GM12874 (cell line): Measurements from ENCODE around the gene PLCE1.

ENCODE experiments used
- TF ChIP-seq, protein P1 (sequence below): IDR thresholded peaks from 2 replicates; pipeline ENCODE4 v1.5.1; 2011; ENCODE audit warnings: low read depth, mild to moderate bottlenecking, control low read depth, low read length, moderate library complexity; ENCODE audit not compliant: insufficient read depth

Gene PLCE1

DNA sequence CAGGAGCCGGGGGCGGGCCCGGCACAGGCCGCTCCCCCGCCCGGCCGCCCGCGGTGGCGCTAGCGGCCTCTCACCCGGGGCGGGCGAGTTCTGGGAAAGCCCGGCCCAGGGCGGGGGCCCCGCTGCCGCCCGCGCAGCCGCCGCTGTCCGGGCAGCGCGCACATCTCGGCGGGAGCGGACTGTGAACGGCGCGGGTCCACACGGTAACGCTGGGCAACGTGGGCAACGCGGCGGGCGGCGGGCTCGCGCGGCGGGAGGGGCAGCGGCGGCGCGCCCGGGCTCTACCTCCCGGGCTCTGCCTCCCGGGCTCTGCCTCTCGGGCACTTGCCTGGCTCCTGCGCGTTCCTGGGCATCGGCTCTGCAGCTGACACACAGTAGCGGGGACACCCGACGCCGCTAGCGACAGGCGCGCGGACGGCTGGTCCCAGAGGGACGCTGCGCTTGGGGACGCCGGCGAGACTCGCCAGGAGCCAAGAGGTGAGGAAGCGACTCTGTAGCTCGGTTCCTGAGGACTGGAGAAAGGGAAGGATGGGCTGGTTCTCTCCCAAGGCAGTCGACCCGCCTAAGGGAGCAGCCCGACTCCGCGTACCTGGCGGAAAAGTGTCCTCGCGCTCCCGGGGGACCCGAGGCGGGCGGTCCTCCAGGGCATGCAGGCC is at the start of gene PLCE1:
Gene PLCE1, plus strand, starts transcription at position 150 of the 656 bp plus-strand sequence. CDS start 37,116 bp downstream, outside the sequence.
- TF ChIP-seq, protein P1, sequence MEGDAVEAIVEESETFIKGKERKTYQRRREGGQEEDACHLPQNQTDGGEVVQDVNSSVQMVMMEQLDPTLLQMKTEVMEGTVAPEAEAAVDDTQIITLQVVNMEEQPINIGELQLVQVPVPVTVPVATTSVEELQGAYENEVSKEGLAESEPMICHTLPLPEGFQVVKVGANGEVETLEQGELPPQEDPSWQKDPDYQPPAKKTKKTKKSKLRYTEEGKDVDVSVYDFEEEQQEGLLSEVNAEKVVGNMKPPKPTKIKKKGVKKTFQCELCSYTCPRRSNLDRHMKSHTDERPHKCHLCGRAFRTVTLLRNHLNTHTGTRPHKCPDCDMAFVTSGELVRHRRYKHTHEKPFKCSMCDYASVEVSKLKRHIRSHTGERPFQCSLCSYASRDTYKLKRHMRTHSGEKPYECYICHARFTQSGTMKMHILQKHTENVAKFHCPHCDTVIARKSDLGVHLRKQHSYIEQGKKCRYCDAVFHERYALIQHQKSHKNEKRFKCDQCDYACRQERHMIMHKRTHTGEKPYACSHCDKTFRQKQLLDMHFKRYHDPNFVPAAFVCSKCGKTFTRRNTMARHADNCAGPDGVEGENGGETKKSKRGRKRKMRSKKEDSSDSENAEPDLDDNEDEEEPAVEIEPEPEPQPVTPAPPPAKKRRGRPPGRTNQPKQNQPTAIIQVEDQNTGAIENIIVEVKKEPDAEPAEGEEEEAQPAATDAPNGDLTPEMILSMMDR, result no peak

DNA sequence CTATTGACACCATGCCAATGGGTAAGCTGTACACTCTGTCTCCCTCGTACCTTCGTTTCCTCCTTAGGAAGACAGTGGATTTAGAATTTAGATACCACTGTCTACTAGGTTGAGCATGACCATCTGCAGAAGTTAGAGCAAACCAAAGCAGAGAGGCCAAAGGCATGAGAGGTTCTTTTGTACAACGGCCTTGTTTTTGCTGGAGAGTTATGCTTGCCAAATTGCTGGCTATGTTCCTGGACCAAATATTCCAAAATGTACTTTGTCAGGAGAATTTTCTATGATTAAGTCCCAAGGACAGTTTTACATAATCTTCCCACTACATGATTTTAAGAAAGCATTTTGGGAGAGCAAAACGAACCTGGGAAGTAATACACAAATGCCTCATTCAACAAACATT is 47.9 kb upstream of the PLCE1 start:
- TF ChIP-seq, protein P1, result no peak

DNA sequence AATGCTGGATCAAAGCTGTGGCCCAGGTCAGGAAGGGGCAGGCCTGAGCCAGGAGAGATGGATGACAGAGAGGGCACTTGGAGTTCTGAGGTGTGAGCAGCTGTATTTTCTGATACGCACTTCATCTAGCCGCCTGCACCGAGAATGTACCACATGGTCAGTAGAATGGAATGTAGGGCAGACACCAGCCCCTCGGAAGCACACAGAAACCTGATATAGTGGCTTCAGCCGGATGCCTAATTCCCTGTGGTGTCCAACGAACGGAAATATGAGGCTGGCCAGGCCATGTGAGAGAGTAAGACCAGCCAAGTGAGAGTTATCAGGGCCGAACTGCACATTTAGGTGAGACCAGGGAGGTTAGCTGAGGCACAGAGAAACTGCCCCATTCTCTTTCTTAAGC is 46.7 kb upstream of the PLCE1 start:
- TF ChIP-seq, protein P1, result no peak

DNA sequence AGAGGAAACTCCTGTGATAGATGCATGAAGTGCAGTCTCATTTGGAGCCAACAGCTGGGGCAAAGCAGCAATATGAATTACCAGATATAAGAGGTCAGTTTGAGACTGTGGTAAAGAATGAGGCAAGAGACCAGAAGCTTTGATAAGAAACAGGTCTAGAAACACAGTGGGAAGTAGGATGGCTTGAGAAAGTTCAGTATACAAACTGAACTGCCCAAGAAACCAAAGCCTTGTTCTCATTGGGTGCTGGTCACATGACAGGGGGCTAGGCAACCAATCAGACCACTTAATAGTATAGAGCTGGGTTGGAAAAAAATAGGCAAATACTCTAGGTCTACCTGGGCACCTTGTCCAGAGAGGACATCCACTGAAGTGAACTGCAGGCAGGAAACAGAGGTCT is 46.2 kb upstream of the PLCE1 start:
- TF ChIP-seq, protein P1, result no peak

DNA sequence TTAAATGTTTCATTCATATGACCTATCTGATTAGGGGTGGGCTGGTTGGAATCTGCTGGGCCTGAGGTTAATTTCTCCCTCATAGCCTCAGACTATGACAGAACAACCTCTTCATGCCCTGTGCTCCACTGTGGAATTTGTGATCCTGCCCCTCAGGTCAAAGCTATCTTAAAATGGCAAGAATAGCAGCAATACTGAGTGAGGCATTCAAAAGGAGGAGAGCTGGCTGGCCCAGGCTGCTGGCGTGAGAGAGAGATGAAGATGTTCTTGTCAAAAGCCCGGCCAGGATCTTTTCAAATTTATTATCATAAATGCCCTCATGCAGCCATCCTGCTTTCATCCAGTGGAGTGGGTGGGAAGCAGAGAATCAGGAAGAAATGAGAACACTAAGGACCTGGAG is 41.8 kb upstream of the PLCE1 start:
- TF ChIP-seq, protein P1, result no peak

DNA sequence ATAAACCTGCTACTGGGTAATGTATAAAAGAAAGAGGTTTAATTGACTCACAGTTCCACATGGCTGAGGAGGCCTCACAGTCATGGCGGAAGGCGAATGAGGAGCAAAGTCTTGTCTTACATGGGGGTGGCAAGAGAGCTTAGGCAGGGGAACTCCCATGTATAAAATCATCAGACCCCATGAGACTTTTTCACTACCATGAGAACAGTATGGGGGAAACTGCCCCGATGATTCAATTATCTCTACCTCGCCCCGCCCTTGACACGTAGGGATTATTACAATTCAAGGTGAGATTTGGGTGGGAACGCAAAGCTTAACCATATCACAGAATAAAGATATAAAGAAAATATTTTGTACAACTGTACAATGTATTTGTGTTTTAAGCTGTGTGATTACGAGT is 39.4 kb upstream of the PLCE1 start:
- TF ChIP-seq, protein P1, result no peak

DNA sequence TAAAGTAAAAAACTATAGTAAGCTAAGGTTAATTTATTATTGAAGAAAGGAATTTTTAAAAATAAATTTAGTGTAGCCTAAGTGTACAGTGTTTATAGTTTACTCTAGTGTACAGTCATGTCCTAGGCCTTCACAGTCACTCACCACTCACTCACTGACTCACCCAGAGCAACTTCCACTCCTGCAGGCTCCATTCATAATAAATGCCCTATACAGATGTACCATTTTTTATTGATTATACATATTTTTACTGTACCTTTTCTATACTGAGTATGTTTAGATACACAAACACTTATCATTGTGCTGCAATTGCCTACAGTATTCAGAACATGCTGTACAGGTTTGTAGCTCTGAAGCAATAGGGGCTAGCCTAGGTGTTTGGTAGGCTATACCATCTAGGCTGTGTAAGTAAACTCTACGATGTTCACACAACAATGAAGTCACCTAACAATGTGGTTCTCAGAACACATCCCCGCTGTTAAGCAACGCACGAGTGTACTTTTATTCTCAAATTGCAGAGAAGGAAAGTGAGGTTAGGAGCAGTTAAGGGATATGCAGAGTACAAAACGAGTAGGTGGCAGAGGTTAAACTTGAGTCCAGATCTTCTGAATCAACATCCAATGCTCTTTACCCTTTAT is 38.9 kb upstream of the PLCE1 start:
- TF ChIP-seq, protein P1, result no peak
